Dendritic cell treated with granulocyte-macrophage colony-stimulating factor and Interleukin-4, amounts not matched to agents 40 ng/mL and 50 ng/mL, for 4 days (primary cell): Measurements from ENCODE around the gene KRTCAP2.
A peak's percentile ranks its signal among the peaks of the same experiment; 100 is the strongest.
"Not testable (repeated sequence)": the region's sequence is repeated elsewhere in the genome, so short reads cannot be mapped to it uniquely, and the experiment has no call there.

Source experiments
- H3K27ac Mint-ChIP-seq: one replicate; pipeline ENCODE4 v1.8.0; 2022; ENCODE audit warnings: mild to moderate bottlenecking, mixed read lengths
- H3K27me3 Mint-ChIP-seq: one replicate; pipeline ENCODE4 v1.8.0; 2022; ENCODE audit warnings: mild to moderate bottlenecking, mixed read lengths
- H3K36me3 Mint-ChIP-seq: one replicate; pipeline ENCODE4 v1.8.0; 2022; ENCODE audit warnings: low read depth, mixed read lengths
- H3K4me1 Mint-ChIP-seq: one replicate; pipeline ENCODE4 v1.8.0; 2022; ENCODE audit warnings: low read depth, mixed read lengths
- H3K4me3 Mint-ChIP-seq: one replicate; pipeline ENCODE4 v1.8.0; 2022; ENCODE audit warnings: mild to moderate bottlenecking, moderate library complexity, mixed read lengths
- H3K9me3 Mint-ChIP-seq: one replicate; pipeline ENCODE4 v1.8.0; 2022; ENCODE audit warnings: mixed read lengths
- intact Hi-C: fragments of 100-400 bp; cut with micrococcal nuclease; formaldehyde crosslinking; loops from one replicate; pipeline ENCODE4 v1.15.0; 2022

KRTCAP2 gene

GRCh38 chr1:155164625-155165024 lies 8.5 kb downstream of the KRTCAP2 start:
- H3K36me3 Mint-ChIP-seq = peaks cover 12% of the 10 kb centered on the region
- not testable (repeated sequence) for H3K4me3 Mint-ChIP-seq
- intact Hi-C loops = loop anchor here (5.0 kb wide), 1 partner anchor 37 kb away; the partner anchor contains the start of gene EFNA1

DNA sequence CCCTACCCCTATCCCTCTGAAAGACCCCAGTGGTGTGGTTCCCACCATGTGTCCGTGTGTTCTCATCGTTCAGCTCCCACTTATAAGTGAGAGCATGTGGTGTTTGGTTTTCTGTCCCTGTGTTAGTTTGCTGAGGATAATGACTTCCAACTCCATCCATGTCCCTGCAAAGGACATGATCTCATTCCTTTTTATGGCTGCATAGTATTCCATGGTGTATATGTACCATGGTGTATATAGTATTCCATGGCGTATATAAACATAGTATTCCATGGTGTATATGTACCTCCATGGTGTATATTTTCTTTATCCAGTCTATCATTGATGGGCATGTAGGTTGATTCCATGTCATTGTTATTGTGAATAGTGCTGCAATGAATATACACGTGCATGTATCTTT lies 9.3 kb downstream of the KRTCAP2 start:
- H3K36me3 Mint-ChIP-seq, H3K9me3 Mint-ChIP-seq, H3K4me3 Mint-ChIP-seq, H3K27ac Mint-ChIP-seq, intact Hi-C loops: not testable (repeated sequence)
- Mint-ChIP-seq H3K27me3 (peaks cover 33% of the 10 kb centered on the region), H3K4me1 (peaks cover 25% of the 10 kb centered on the region)

More at GRCh38 chr1:155164625-155165024, 8.5 kb downstream of the KRTCAP2 start:
- Mint-ChIP-seq H3K27me3 (peaks cover 31% of the 10 kb centered on the region), H3K4me1 (peaks cover 25% of the 10 kb centered on the region)
- H3K27ac Mint-ChIP-seq, H3K9me3 Mint-ChIP-seq: not testable (repeated sequence)

GRCh38 chr1:155162631-155163030 lies 10.5 kb downstream of the KRTCAP2 start:
- H3K4me1 Mint-ChIP-seq = peaks cover 22% of the 10 kb centered on the region
- H3K9me3 Mint-ChIP-seq, H3K36me3 Mint-ChIP-seq, intact Hi-C loops, H3K4me3 Mint-ChIP-seq, H3K27ac Mint-ChIP-seq: not testable (repeated sequence)
- peaks cover 29% of the 10 kb centered on the region for H3K27me3 Mint-ChIP-seq

GRCh38 chr1:155160128-155160527 lies 13.0 kb downstream of the KRTCAP2 start:
- intact Hi-C loops = no loop called here
- no peak overlapping the region for H3K4me3 Mint-ChIP-seq
- peaks cover 16% of the 10 kb centered on the region for H3K4me1 Mint-ChIP-seq
- no peaks in the 10 kb centered on the region for H3K36me3 Mint-ChIP-seq
- no peaks in the 10 kb centered on the region for H3K9me3 Mint-ChIP-seq
- H3K27me3 Mint-ChIP-seq = peaks cover 9% of the 10 kb centered on the region
- no peak overlapping the region for H3K27ac Mint-ChIP-seq

DNA sequence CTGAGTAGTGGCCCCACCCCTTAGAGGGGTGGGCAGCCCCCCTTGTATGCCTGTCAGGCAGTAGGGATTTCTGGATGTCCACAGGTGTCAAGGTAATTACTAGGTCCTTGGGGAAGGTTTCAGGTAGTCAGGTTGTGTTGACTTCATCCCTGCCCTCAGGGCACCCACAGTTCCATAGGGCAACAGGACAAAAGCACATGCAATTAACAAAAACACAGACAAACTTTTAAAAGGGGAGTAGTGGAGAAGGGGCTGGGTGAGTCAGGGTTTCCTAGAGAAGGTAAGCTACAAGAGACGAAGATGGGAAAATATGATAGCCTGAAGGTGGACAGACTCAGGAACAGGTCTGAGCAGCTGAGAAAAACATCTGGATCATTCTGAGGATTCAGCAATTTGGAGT lies 14.1 kb downstream of the KRTCAP2 start:
- intact Hi-C loops = no loop called here
- no peaks in the 10 kb centered on the region for H3K9me3 Mint-ChIP-seq
- H3K4me1 Mint-ChIP-seq = peaks cover 16% of the 10 kb centered on the region
- no peak overlapping the region for H3K27ac Mint-ChIP-seq
- no peak overlapping the region for H3K4me3 Mint-ChIP-seq
- H3K27me3 Mint-ChIP-seq = peaks cover 11% of the 10 kb centered on the region
- no peaks in the 10 kb centered on the region for H3K36me3 Mint-ChIP-seq

DNA sequence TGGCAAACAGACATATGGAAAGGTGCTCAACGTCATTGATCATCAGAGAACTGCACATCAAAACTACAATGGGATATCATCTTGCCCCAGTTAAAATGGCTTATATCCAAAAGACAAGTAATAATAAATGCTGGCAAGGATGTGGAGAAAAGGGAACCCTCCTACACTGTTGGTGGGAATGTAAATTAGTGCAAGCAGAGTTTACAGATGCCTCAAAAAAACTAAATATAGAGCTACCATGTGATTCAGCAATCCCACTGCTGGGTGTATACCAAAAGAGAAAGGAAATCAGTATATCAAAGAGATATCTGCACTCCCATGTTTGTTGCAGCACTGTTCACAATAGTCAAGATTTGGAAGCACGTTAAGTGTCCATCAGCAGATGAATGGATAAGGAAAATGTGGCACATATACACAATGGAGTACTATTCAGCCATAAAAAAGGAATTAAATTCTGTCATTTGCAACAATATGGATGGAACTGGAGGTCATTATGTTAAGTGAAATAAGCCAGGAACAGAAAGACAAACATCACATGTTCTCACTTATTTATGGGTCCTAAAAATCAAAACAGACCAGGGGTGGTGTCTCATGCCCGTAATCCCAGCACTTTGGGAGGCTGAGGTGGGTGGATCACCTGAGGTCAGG lies 17.0 kb downstream of the KRTCAP2 start:
- not testable (repeated sequence) for H3K27ac Mint-ChIP-seq
- peaks cover 17% of the 10 kb centered on the region for H3K4me1 Mint-ChIP-seq

DNA sequence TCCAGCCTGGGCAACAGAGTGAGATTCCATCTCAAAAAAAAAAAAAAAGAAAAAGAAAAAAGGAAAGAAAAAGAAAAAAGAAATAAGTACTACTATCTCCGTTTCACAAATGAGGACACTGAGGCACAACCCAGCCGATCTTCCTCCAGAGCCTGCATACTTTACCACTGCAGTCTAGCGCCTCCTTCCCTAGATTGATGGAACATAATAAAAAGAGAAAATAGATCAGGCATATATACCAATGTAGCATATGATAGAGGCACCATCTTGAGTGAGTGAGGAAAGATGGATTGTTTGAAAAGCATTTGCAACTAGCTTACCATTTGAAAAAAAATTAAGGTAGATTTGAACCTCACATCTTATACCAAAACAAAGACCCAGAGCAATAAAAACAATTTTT lies 27.6 kb downstream of the KRTCAP2 start:
- peaks cover 1% of the 10 kb centered on the region for H3K36me3 Mint-ChIP-seq
- H3K27ac Mint-ChIP-seq = no peak overlapping the region
- no peak overlapping the region for H3K4me3 Mint-ChIP-seq
- peaks cover 17% of the 10 kb centered on the region for H3K9me3 Mint-ChIP-seq
- H3K4me1 Mint-ChIP-seq = peaks cover 21% of the 10 kb centered on the region
- peaks cover 6% of the 10 kb centered on the region for H3K27me3 Mint-ChIP-seq
- intact Hi-C loops = no loop called here

More for the DNA sequence above, 17.0 kb downstream of the KRTCAP2 start:
- H3K36me3 Mint-ChIP-seq, intact Hi-C loops, H3K4me3 Mint-ChIP-seq, H3K9me3 Mint-ChIP-seq: not testable (repeated sequence)
- peaks cover 14% of the 10 kb centered on the region for H3K27me3 Mint-ChIP-seq

DNA sequence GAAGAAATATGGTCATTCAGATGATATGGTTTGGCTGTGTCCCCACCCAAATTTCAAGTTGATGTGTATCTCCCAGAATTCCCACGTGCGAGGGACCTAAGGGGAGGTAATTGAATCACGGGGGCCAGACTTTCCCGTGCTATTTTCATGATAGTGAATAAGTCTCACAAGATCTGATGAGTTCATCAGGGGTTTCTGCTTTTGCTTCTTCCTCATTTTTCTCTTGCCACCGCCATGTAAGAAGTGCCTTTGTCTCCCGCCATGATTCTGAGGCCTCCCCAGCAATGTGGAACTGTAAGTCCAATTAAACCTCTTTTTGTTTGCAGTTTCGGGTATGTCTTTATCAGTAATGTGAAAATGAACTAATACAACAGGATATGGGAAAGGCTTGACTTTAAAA lies 31.4 kb downstream of the KRTCAP2 start:
- Mint-ChIP-seq H3K4me3 (no peak overlapping the region), H3K36me3 (peaks cover 32% of the 10 kb centered on the region), H3K27ac (no peak overlapping the region), H3K27me3 (peaks cover 6% of the 10 kb centered on the region), H3K4me1 (peaks cover 23% of the 10 kb centered on the region), H3K9me3 (peaks cover 17% of the 10 kb centered on the region)
- intact Hi-C loops = no loop called here

- intact Hi-C loops = no loop called here
- Mint-ChIP-seq H3K36me3 (peaks cover 40% of the 10 kb centered on the region), H3K4me1 (peaks cover 31% of the 10 kb centered on the region), H3K9me3 (peaks cover 17% of the 10 kb centered on the region), H3K27ac (peak overlapping the region; percentile 96), H3K4me3 (peak overlapping the region; percentile 85), H3K27me3 (peaks cover 2% of the 10 kb centered on the region)
Observed at GRCh38 chr1:155140630-155140953, 32.5 kb downstream of the KRTCAP2 start.

DNA sequence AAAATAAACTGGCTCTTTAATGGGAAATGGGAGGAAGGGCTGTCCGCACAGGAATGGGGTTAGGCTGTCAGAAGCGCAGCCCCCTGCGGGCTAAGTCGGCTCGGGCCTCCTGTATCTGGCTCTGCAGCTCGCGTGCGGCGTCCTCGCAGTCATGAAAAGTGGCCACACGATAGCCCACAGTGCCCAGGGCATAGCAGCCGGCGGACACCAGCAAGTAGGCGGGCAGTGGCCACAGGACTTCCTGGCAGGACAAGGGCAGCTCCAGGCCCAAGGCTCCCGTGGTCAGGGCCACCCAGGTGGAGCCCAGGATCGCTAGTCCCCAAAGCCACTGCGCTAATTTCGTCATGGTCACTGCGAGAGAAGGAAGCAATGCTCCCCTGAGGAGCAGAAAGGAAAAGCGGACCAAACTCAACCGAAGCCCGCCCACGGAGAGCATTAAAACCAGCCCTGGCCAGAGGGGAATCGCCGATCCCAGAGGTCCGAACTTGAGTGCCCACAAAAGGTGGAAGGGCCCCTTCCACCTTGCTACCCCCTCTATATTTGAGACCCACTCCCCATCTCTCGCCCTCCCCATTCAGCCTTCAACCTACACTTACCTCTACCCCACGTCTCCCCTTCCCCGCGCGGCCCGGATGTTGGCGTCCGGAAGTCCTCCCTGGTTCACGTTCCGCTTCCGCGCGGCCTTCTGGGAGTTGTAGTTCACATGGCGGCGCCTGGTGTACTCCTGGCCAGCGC lies 33.0 kb downstream of the KRTCAP2 start, which contains the start of gene DPM3:
Gene DPM3 (minus strand): TSS at position 637 of the 735 bp plus-strand sequence. CDS start 291 bp downstream, at position 346.
- H3K4me3 Mint-ChIP-seq = peak within 1 kb of the TSS; percentile 85
- H3K4me1 Mint-ChIP-seq = peaks cover 36% of the 10 kb centered on the region
- H3K27ac Mint-ChIP-seq = peak within 1 kb of the TSS; percentile 96
- no peaks in the 10 kb centered on the region for H3K27me3 Mint-ChIP-seq
- intact Hi-C loops = loop anchor here (5.0 kb wide), 1 partner anchor 38 kb away; no protein-coding TSS in a partner anchor
- peaks cover 45% of the 10 kb centered on the region for H3K36me3 Mint-ChIP-seq
- H3K9me3 Mint-ChIP-seq = peaks cover 17% of the 10 kb centered on the region

DNA sequence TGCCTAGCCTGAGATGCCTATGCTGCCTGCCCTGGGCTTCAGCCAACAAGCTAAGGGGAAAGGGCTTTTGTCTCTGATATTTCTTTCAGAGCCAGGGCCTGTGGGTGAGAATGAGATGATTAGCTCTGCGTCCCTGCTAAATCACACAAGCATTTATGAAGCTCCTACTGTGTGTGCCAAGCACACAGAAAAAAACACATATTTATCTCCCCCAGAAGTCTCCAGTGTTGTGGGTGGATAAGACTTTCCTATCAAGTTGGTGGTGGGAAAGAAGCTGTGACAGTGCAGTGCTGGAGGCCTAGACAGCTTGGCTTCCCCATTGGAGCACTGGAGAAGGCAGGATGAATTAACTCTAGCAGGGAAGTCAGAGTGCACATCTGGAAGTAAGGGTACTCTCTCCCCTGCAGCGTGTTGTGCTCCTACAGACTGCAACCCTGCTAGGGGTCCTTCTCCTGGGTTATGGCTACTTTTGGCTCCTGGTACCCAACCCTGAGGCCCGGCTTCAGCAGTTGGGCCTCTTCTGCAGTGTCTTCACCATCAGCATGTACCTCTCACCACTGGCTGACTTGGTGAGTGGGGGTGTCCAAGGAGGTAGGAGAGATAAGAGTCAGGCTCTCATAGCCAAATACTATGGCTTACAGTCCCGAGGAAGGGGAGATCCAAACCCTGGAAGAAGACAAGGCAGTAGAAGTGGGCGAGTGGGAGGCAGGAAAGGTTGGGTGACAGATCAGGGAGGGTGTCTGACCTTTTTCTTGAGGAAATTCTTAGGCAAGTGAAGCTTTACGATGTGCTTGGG lies 35.8 kb downstream of the KRTCAP2 start:
- Mint-ChIP-seq H3K9me3 (peaks cover 15% of the 10 kb centered on the region), H3K36me3 (peaks cover 46% of the 10 kb centered on the region), H3K4me1 (peaks cover 59% of the 10 kb centered on the region), H3K4me3 (peak overlapping the region; percentile 86), H3K27ac (peak overlapping the region; percentile 99), H3K27me3 (no peaks in the 10 kb centered on the region)
- intact Hi-C loops = loop anchor here (5.0 kb wide), 1 partner anchor 35 kb away; no protein-coding TSS in a partner anchor

DNA sequence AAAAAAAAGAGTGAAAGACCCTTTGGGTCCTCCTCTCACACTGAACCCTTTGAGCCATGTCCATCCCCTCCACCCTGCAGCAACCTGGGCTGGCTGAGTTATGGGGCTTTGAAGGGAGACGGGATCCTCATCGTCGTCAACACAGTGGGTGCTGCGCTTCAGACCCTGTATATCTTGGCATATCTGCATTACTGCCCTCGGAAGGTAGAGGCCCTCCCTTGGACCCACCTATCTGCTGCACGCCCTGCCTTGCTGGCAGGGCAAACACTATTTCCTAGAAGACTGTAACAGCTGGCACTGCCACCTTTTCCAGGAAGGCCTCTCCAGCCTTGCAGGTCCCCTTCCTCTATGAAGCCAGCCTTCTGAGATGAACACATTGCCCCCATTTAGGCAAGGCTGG lies 36.4 kb downstream of the KRTCAP2 start:
- Mint-ChIP-seq H3K4me1 (peaks cover 62% of the 10 kb centered on the region), H3K27ac (peak overlapping the region; percentile 99), H3K9me3 (peaks cover 9% of the 10 kb centered on the region), H3K27me3 (peaks cover 2% of the 10 kb centered on the region), H3K36me3 (peaks cover 46% of the 10 kb centered on the region), H3K4me3 (peak overlapping the region; percentile 86)
- intact Hi-C loops = loop anchor here (5.0 kb wide), 1 partner anchor 34 kb away; no protein-coding TSS in a partner anchor

GRCh38 chr1:155135415-155136028 lies 37.6 kb downstream of the KRTCAP2 start, which contains the start of gene SLC50A1:
Gene SLC50A1 (plus strand): TSS chr1:155135852. CDS start chr1:155135912, 60 bp downstream.
- H3K27ac Mint-ChIP-seq = peak within 1 kb of the TSS; percentile 99
- H3K9me3 Mint-ChIP-seq = no peaks in the 10 kb centered on the region
- peak within 1 kb of the TSS; percentile 86 for H3K4me3 Mint-ChIP-seq
- peaks cover 45% of the 10 kb centered on the region for H3K36me3 Mint-ChIP-seq
- peaks cover 13% of the 10 kb centered on the region for H3K27me3 Mint-ChIP-seq
- peaks cover 67% of the 10 kb centered on the region for H3K4me1 Mint-ChIP-seq
- intact Hi-C loops = loop anchor here (5.0 kb wide), 1 partner anchor 33 kb away; no protein-coding TSS in a partner anchor
